ENCODE data around the gene PES1. TPM values are rescaled to one million over a fixed set of nuclear protein-coding genes. Genes with fewer than 3 reads are reported as not detected.

Gene PES1
- total and polyA plus RNA-seq, 2 donors (not counting 1 experiment from before 2014, with no cell fraction given) = 51.2 to 61.3 TPM

DNA sequence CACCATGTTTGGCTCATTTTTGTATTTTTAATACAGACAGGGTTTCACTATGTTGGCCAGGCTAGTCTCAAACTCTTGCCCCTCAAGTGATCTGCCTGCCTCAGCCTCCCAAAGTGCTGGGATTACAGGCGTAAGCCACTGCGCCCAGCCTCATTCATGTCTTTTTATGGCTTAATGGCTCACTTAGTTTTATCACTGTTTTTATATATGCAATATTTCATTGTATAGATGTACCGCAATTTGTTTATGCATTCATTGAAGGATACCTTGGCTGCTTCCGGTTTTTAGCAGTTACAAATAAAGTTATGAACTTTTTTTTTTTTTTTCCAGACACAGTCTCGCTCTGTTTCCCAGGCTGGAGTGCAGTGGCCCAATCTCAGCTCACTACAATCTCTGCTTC lies 9.8 kb upstream of the PES1 start:
- no peaks in the 10 kb centered on the region for H3K36me3 ChIP-seq (ENCODE audit: control insufficient read depth, insufficient read depth, low read length)
- no peak overlapping the region for H3K27ac ChIP-seq (ENCODE audit: insufficient read depth, low read length)
- no peak overlapping the region for H3K4me3 ChIP-seq (replicated peaks in 1 of 4; ENCODE audit: control extremely low read depth in 1 of 4, insufficient read depth in 1 of 4, low read depth in 3 of 4, low read length in 4 of 4)
- TF ChIP-seq, protein P1, sequence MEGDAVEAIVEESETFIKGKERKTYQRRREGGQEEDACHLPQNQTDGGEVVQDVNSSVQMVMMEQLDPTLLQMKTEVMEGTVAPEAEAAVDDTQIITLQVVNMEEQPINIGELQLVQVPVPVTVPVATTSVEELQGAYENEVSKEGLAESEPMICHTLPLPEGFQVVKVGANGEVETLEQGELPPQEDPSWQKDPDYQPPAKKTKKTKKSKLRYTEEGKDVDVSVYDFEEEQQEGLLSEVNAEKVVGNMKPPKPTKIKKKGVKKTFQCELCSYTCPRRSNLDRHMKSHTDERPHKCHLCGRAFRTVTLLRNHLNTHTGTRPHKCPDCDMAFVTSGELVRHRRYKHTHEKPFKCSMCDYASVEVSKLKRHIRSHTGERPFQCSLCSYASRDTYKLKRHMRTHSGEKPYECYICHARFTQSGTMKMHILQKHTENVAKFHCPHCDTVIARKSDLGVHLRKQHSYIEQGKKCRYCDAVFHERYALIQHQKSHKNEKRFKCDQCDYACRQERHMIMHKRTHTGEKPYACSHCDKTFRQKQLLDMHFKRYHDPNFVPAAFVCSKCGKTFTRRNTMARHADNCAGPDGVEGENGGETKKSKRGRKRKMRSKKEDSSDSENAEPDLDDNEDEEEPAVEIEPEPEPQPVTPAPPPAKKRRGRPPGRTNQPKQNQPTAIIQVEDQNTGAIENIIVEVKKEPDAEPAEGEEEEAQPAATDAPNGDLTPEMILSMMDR (conservative IDR thresholded peaks at IDR 0.05 in 1 of 2, IDR thresholded peaks at IDR 0.05 in 1 of 2; ENCODE audit: low read depth in 1 of 2, low read length in 2 of 2) = no peak
- TF ChIP-seq EZH2 (IDR thresholded peaks at IDR 0.05; ENCODE audit: low read length, missing control alignments) = no peak
- no peak for DNase-seq (ENCODE audit: low read depth in 2 of 2)
- no peaks in the 10 kb centered on the region for H3K9me3 ChIP-seq (ENCODE audit: control insufficient read depth, insufficient read depth, low read depth, low read length)
- H3K4me2 ChIP-seq (ENCODE audit: extremely low read depth, insufficient read depth, low read length) = no peak overlapping the region
- peaks cover 6% of the 10 kb centered on the region for H3K4me1 ChIP-seq (ENCODE audit: control insufficient read depth, extremely low read depth, insufficient read depth, low read length)
- H3K9ac ChIP-seq (ENCODE audit: insufficient read depth, low read length) = no peak overlapping the region
- H3K27me3 ChIP-seq (ENCODE audit: control insufficient read depth, insufficient read depth, low read length) = no peaks in the 10 kb centered on the region
- no peak overlapping the region for H2AFZ ChIP-seq (ENCODE audit: low read length)
- H4K20me1 ChIP-seq (ENCODE audit: control insufficient read depth, extremely low read depth, insufficient read depth, low read length) = no peaks in the 10 kb centered on the region
- H3K79me2 ChIP-seq (ENCODE audit: control insufficient read depth, insufficient read depth, low read length) = no peaks in the 10 kb centered on the region

DNA sequence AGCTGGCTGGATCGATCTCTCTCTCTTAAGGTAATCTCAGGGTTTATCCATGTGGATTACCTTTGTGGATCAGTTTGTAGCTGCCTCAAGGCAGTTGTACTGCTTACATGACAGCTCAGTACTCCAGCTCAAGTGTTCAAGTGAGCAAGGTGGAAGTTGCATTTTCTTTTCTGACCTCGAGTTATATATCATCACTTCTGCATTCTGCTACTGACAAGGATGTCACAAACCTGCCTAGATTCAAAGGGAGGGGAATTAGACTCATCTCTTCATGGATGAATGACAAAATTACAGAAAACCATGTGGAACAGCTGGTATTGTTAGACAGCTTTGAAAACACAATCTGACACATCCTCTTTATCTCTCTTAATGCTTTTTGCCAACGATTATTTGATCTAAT lies 9.2 kb upstream of the PES1 start:
- no peak overlapping the region for H3K4me2 ChIP-seq (ENCODE audit: extremely low read depth, insufficient read depth, low read length)
- H3K9ac ChIP-seq (ENCODE audit: insufficient read depth, low read length) = no peak overlapping the region
- peaks cover 3% of the 10 kb centered on the region for H3K4me1 ChIP-seq (ENCODE audit: control insufficient read depth, extremely low read depth, insufficient read depth, low read length)
- no peaks in the 10 kb centered on the region for H4K20me1 ChIP-seq (ENCODE audit: control insufficient read depth, extremely low read depth, insufficient read depth, low read length)
- H2AFZ ChIP-seq (ENCODE audit: low read length) = no peak overlapping the region
- no peak overlapping the region for H3K4me3 ChIP-seq (replicated peaks in 1 of 4; ENCODE audit: control extremely low read depth in 1 of 4, insufficient read depth in 1 of 4, low read depth in 3 of 4, low read length in 4 of 4)
- H3K9me3 ChIP-seq (ENCODE audit: control insufficient read depth, insufficient read depth, low read depth, low read length) = no peaks in the 10 kb centered on the region
- no peak for DNase-seq (ENCODE audit: low read depth in 2 of 2)
- TF ChIP-seq, protein P1 (conservative IDR thresholded peaks at IDR 0.05 in 1 of 2, IDR thresholded peaks at IDR 0.05 in 1 of 2; ENCODE audit: low read depth in 1 of 2, low read length in 2 of 2) = no peak
- no peak for TF ChIP-seq EZH2 (IDR thresholded peaks at IDR 0.05; ENCODE audit: low read length, missing control alignments)
- H3K79me2 ChIP-seq (ENCODE audit: control insufficient read depth, insufficient read depth, low read length) = no peaks in the 10 kb centered on the region
- H3K27ac ChIP-seq (ENCODE audit: insufficient read depth, low read length) = no peak overlapping the region
- no peaks in the 10 kb centered on the region for H3K36me3 ChIP-seq (ENCODE audit: control insufficient read depth, insufficient read depth, low read length)
- no peaks in the 10 kb centered on the region for H3K27me3 ChIP-seq (ENCODE audit: control insufficient read depth, insufficient read depth, low read length)

DNA sequence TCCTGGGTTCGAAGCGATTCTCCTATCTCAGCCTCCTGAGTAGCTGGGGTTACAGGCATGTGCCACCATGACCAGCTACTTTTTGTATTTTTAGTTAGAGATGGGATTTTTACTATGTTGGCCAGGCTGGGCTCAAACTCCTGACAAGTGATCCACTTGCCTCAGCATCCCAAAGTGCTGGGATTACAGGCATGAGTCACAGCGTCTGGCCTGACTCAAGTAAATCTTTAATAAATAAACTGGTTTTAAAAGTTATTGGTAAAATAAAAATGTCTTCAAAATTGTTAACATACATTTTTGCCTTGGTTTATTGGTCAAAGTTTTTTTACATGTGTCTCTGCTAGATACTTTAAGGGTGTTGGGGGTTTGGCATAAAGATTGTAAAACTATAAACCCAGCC lies 7.3 kb upstream of the PES1 start:
- no peak overlapping the region for H2AFZ ChIP-seq (ENCODE audit: low read length)
- no peak overlapping the region for H3K4me2 ChIP-seq (ENCODE audit: extremely low read depth, insufficient read depth, low read length)
- no peak overlapping the region for H3K27ac ChIP-seq (ENCODE audit: insufficient read depth, low read length)
- H3K9me3 ChIP-seq (ENCODE audit: control insufficient read depth, insufficient read depth, low read depth, low read length) = no peaks in the 10 kb centered on the region
- no peak overlapping the region for H3K4me3 ChIP-seq (replicated peaks in 1 of 4; ENCODE audit: control extremely low read depth in 1 of 4, insufficient read depth in 1 of 4, low read depth in 3 of 4, low read length in 4 of 4)
- no peak overlapping the region for H3K9ac ChIP-seq (ENCODE audit: insufficient read depth, low read length)
- DNase-seq (ENCODE audit: low read depth in 2 of 2) = peak in 1 of 2 donors; percentile 13
- H3K4me1 ChIP-seq (ENCODE audit: control insufficient read depth, extremely low read depth, insufficient read depth, low read length) = no peaks in the 10 kb centered on the region
- H3K36me3 ChIP-seq (ENCODE audit: control insufficient read depth, insufficient read depth, low read length) = no peaks in the 10 kb centered on the region
- no peak for TF ChIP-seq EZH2 (IDR thresholded peaks at IDR 0.05; ENCODE audit: low read length, missing control alignments)
- TF ChIP-seq, protein P1 (conservative IDR thresholded peaks at IDR 0.05 in 1 of 2, IDR thresholded peaks at IDR 0.05 in 1 of 2; ENCODE audit: low read depth in 1 of 2, low read length in 2 of 2) = no peak
- H3K79me2 ChIP-seq (ENCODE audit: control insufficient read depth, insufficient read depth, low read length) = no peaks in the 10 kb centered on the region
- H4K20me1 ChIP-seq (ENCODE audit: control insufficient read depth, extremely low read depth, insufficient read depth, low read length) = no peaks in the 10 kb centered on the region
- no peaks in the 10 kb centered on the region for H3K27me3 ChIP-seq (ENCODE audit: control insufficient read depth, insufficient read depth, low read length)

Data from fibroblast of lung (primary cell).